22Rv1 (cell line): Measurements from ENCODE around the gene ITPKB.
A peak's percentile ranks its signal among the peaks of the same experiment; 100 is the strongest.
"Not testable (repeated sequence)": the region's sequence is repeated elsewhere in the genome, so short reads cannot be mapped to it uniquely, and the experiment has no call there.

Experiments
- H3K27ac ChIP-seq: fragments of 450-650 bp; 2 replicates; pipeline ENCODE4 v1.5.1; 2017
- ZFX ChIP-seq: fragments of 450-650 bp; IDR thresholded peaks from 2 replicates; pipeline ENCODE4 v1.6.1; 2017; ENCODE audit warnings: antibody characterized with exemption, borderline replicate concordance
- TF ChIP-seq, protein P1 (sequence below): fragments of 450-650 bp; IDR thresholded peaks from 2 replicates; pipeline ENCODE4 v1.5.1; 2017; ENCODE audit warnings: mild to moderate bottlenecking

Gene ITPKB

DNA sequence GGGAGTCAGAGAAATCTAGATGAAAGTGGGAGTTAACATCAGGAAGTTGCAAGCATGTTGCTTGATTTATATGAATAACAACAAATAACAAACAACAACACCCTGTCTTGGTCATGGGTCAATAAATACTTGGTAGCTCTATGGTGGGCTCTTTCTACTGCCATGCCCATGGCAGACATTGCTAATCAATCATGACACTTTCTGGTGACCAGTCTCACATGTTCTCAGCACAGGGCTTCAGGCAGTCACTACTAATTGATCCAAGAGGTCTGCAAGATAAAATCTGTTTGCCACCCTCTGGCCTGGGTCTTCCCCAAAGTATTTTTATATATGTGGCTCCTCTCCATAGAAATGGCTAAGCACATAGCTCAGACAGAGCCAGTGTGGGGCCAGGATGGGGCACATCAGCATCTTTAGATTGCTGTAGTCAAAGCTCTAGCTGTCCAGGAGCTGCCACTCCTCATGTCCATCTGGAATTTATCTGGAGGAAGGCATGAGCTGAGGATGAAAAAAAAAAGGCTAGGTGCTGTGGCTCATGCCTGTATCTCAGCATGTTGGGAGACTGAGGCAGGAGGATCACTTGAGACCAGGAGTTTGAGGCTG, 139.3 kb downstream of the ITPKB start:
- TF ChIP-seq, protein P1, sequence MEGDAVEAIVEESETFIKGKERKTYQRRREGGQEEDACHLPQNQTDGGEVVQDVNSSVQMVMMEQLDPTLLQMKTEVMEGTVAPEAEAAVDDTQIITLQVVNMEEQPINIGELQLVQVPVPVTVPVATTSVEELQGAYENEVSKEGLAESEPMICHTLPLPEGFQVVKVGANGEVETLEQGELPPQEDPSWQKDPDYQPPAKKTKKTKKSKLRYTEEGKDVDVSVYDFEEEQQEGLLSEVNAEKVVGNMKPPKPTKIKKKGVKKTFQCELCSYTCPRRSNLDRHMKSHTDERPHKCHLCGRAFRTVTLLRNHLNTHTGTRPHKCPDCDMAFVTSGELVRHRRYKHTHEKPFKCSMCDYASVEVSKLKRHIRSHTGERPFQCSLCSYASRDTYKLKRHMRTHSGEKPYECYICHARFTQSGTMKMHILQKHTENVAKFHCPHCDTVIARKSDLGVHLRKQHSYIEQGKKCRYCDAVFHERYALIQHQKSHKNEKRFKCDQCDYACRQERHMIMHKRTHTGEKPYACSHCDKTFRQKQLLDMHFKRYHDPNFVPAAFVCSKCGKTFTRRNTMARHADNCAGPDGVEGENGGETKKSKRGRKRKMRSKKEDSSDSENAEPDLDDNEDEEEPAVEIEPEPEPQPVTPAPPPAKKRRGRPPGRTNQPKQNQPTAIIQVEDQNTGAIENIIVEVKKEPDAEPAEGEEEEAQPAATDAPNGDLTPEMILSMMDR, result no peak
- no peak for TF ChIP-seq ZFX
- H3K27ac ChIP-seq, result no peak overlapping the region

DNA sequence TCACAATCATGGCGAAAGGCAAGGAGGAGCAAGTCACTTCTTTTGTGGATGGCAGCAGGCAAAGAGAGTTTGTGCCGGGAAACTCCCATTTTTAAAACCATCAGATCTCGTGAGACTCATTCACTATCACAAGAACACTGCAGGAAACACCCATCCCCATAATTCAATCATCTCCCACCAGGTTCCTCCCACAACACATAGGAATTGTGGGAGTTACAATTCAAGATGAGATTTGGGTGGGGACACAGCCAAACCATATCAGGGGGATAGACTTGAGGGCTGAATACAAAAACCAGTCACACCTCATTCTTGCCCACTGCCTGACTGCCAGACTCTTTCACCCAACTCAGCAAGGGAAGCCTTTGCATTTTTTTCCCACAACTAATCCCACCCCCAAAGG, 140.1 kb downstream of the ITPKB start:
- not testable (repeated sequence) for H3K27ac ChIP-seq

DNA sequence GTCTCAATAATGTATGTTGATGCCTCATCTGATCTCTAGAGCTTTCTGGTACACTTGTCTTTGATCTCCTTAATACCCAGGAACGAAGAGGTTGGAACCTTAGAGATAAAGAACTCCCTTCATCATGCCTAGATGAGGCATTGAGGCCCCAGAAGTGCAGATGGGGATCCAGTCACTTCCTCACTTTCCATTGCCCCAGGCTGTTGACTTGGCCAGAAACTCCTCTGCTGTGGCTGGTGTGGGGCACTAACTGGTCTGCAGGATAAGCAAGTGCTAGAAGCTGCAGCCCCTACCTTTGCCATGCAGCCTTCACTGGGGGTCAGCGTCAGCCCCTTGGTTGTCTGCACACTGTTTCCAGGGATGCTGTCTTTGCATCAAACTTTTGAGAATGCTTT, 140.6 kb downstream of the ITPKB start:
- H3K27ac ChIP-seq, result no peak overlapping the region
- TF ChIP-seq ZFX, result no peak
- TF ChIP-seq, protein P1, result no peak

DNA sequence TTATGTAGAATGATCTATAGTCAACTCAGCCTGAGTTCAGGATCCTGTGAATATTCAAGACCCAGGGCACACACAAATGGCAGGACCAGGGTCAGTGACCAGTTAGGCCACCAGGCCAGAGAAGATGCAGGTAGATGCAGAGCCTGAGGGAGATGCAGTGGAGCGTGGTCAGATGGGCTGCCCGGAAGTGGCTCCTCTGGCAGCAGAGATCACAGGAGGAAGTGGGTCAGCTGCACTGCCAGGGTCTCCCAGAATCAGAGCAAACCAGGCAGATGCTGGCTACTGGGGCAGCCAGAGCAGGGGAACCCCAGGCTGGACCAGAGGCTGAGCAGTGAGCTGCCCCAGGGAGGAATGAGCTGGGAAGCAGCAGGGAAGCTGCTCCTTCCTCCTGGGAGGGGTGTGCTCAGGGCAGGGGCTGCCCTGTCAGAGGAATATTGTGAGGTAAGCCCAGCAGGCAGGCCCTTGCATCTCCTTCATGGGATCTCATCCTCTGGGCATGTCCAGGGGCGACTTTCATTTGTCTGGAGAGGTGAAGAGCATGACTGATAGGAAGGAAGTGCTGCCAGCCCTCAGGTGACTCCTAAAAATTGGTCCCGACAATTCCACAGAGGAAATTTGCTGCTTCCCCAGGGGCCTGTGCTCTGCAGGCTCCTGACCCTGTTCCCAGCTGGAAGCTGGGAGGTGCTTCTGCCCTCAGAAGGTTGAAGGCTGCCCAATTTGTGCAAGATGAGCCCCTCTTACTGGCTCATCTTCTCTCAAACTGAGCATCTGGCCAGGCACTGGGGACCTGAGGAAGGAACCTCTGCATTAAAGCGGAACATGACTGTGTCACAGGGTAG, 141.2 kb downstream of the ITPKB start:
- H3K27ac ChIP-seq, result no peak overlapping the region
- TF ChIP-seq, protein P1, result no peak
- TF ChIP-seq ZFX, result no peak

DNA sequence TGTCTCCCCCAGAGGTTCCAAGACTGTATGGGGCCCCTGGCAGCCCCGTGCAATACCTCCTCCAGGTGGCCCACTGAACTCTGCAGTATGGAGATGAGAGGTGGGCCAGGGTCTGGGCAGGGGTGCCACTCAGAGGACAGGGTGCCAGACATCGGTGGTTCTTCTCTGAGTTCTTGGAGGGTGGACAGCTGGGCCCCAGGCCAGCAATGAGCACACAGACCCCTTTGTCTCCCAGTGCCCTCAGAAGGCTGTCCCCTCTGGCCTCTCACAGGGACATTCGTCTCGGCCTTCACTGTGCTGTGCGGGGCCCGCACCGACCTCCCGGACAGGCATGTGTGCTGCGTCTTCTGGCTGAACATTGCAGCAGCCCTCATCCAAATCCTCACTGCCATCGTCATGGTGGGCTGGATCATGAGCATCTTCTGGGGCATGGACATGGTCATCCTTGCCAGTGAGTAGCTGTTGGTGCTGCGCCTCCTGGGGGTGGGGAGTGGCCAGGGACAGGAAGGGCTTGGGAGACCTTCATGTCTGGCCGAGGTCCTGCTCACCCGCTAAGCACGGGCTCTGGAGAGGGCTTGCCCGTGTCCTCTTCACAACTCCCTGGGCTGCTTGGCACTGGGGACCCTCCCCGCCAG, 142.4 kb downstream of the ITPKB start:
- TF ChIP-seq, protein P1, result 0 out of 2 replicates have a peak, but pooled peaks have one; percentile 5
- TF ChIP-seq ZFX, result no peak

DNA sequence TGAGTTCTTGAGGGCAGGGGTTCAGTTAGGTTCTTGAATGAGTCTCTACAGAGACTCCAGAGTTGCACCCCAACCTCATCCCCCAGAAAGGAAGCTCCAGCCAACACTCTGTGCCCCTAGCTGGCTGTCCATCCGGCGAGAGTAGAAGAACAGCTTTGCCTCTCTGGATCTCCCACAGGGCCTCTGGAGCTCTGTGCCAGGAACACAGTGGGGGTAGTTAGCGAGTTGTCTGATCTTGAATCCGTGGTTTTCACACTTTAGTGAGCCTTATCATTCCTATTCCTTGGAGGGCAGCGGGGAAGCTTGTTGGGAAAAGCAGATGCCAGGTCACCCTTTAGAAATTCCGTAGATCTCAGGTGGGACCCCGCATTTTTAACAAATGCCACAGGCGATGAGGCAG, 145.5 kb downstream of the ITPKB start:
- no peak overlapping the region for H3K27ac ChIP-seq
- TF ChIP-seq ZFX, result no peak
- TF ChIP-seq, protein P1, result no peak

More for the DNA sequence above, 142.4 kb downstream of the ITPKB start:
- no peak overlapping the region for H3K27ac ChIP-seq

DNA sequence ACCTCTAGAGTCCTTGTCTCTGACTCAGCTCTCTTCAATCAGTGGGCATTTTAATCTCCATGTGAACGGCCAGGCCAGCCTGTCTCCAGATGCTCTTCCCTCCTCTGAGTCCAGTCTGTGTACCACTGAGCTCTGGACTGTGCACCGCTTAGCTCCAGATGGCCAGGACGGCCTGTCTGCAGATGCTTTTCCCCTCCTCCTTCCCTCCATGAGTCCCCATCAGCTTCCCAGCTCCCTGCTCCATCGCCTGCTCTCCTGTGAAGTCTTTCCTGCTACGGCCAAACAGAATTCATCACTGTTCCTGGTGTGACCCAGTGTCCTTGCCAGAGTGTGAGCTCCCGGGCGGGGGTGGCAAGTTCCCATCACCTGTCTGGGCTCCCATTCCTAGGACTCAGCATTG, 148.5 kb downstream of the ITPKB start:
- H3K27ac ChIP-seq, result no peak overlapping the region
- no peak for TF ChIP-seq ZFX
- TF ChIP-seq, protein P1, result no peak
